Endothelial cell of umbilical vein (primary cell): ENCODE measurements around the gene RAB25. TPM values are rescaled to one million over a fixed set of nuclear protein-coding genes. Genes with fewer than 3 reads are reported as not detected.

Source experiments
- BruUV-seq: library from RNA; stranded (reverse); fragments of 400-500 nt; replicated peaks from 2 replicates; lab custom pipeline; 2021; lab: Mats Ljungman, UMichigan
- CTCF ChIA-PET: fragments of 300-600, 350-600 bp; sonication (Branson Sonifier 250); formaldehyde crosslinking; loops from one replicate; lab custom pipeline; 2021; ENCODE audit warnings: antibody characterized with exemption, inconsistent platforms; lab: Charles Lee
- POLR2A ChIA-PET: fragments of 300-600, 350-600 bp; sonication (Branson Sonifier 250); formaldehyde crosslinking; loops from one replicate; lab custom pipeline; 2021; ENCODE audit warnings: antibody characterized with exemption, inconsistent platforms; lab: Charles Lee
- DNase-seq: peaks from one replicate; pipeline ENCODE4 v3.0.0-alpha.2; 2011; ENCODE audit warnings: low read depth, low spot score
- FAIRE-seq: peaks from 2 replicates; lab custom pipeline; 2011; peaks lifted over from hg19 to GRCh38; lab: Jason Lieb, UNC
- H2AFZ ChIP-seq: 2 replicates; pipeline ENCODE4 v1.6.0; 2012; ENCODE audit warnings: low read depth, low read length, control low read depth, inconsistent platforms
- H3K27ac ChIP-seq: 2 replicates; pipeline ENCODE4 v1.5.1; 2011; ENCODE audit warnings: low read depth, mild to moderate bottlenecking, control low read depth, low read length, moderate library complexity; ENCODE audit not compliant: insufficient read depth
- H3K27me3 ChIP-seq, 2 experiments: 2 replicates each; pipeline versions ENCODE4 v1.6.0 to v1.6.1; 2011; ENCODE audit warnings: low read length in 2 of 2, mixed read lengths in 1 of 2; ENCODE audit not compliant: control insufficient read depth in 2 of 2, insufficient read depth in 2 of 2
- H3K36me3 ChIP-seq, 2 experiments: 2 replicates in 1 of 2; 3 replicates in 1 of 2; pipeline ENCODE4 v1.5.1; 2011; ENCODE audit warnings: low read length in 2 of 2, mild to moderate bottlenecking in 1 of 2, moderate library complexity in 1 of 2; ENCODE audit not compliant: control insufficient read depth in 2 of 2, insufficient read depth in 2 of 2; ENCODE audit errors: extremely low read depth in 1 of 2
- H3K4me1 ChIP-seq: 3 replicates; pipeline ENCODE4 v1.5.1; 2011; ENCODE audit warnings: mild to moderate bottlenecking, low read length; ENCODE audit not compliant: control insufficient read depth, insufficient read depth; ENCODE audit errors: extremely low read depth
- H3K4me2 ChIP-seq: 2 replicates; pipeline ENCODE4 v1.6.1; 2011; ENCODE audit warnings: low read length, control low read depth, mixed read lengths; ENCODE audit not compliant: insufficient read depth
- H3K4me3 ChIP-seq, 3 experiments: fragments of 200-600 bp in 1 of 3; sonication (generic), shearing (Covaris generic) in 1 of 3; replicated peaks in 1 of 3; 2 replicates each; pipeline ENCODE4 v1.5.1; 2011 to 2016; ENCODE audit warnings: control low read depth in 3 of 3, low read length in 3 of 3, mild to moderate bottlenecking in 2 of 3, inconsistent platforms in 1 of 3, low read depth in 1 of 3, moderate library complexity in 1 of 3; ENCODE audit not compliant: insufficient read depth in 1 of 3
- H3K79me2 ChIP-seq: 2 replicates; pipeline ENCODE4 v1.6.0; 2012; ENCODE audit warnings: low read length, inconsistent platforms; ENCODE audit not compliant: control insufficient read depth, insufficient read depth
- H3K9ac ChIP-seq: replicated peaks from 2 replicates; pipeline ENCODE3; 2011; ENCODE audit warnings: low read length, control low read depth; ENCODE audit not compliant: insufficient read depth; ENCODE audit errors: extremely low read depth
- H3K9me1 ChIP-seq: replicated peaks from 3 replicates; pipeline ENCODE4 v1.6.0; 2011; ENCODE audit warnings: mild to moderate bottlenecking, low read length; ENCODE audit not compliant: control insufficient read depth, insufficient read depth; ENCODE audit errors: extremely low read depth
- H3K9me3 ChIP-seq: replicated peaks from 2 replicates; pipeline ENCODE4 v1.5.1; 2012; ENCODE audit warnings: low read length, inconsistent platforms; ENCODE audit not compliant: control insufficient read depth, insufficient read depth
- H4K20me1 ChIP-seq: replicated peaks from 2 replicates; pipeline ENCODE3; 2011; ENCODE audit warnings: mild to moderate bottlenecking, low read length; ENCODE audit not compliant: control insufficient read depth, insufficient read depth; ENCODE audit errors: extremely low read depth
- CTCF ChIP-seq, 2 donors: IDR thresholded peaks; 1 replicate in 1 of 2; 2 replicates in 1 of 2; pipeline ENCODE4 v1.5.1; 2011; ENCODE audit warnings: low read length in 2 of 2, mild to moderate bottlenecking in 2 of 2, moderate library complexity in 2 of 2, control low read depth in 1 of 2, inconsistent platforms in 1 of 2, low read depth in 1 of 2; ENCODE audit not compliant: insufficient read depth in 1 of 2; ENCODE audit errors: extremely low read depth in 1 of 2
- EZH2 ChIP-seq: IDR thresholded peaks from 2 replicates; pipeline ENCODE4 v1.6.1; 2012; ENCODE audit warnings: borderline replicate concordance, low read depth, mild to moderate bottlenecking, moderate library complexity, low read length, inconsistent platforms; ENCODE audit not compliant: severe bottlenecking
- FOS ChIP-seq: IDR thresholded peaks from 2 replicates; pipeline ENCODE4 v1.6.1; 2011; ENCODE audit warnings: mild to moderate bottlenecking, low read length, moderate library complexity, borderline replicate concordance; ENCODE audit not compliant: insufficient read depth
- GATA2 ChIP-seq: IDR thresholded peaks from 2 replicates; pipeline ENCODE4 v1.7.0; 2011; ENCODE audit warnings: low read depth, mild to moderate bottlenecking, moderate library complexity, mixed read lengths, low read length; ENCODE audit not compliant: insufficient read length, insufficient read depth
- JUN ChIP-seq: IDR thresholded peaks from 2 replicates; pipeline ENCODE4 v1.6.1; 2011; ENCODE audit warnings: borderline replicate concordance, low read depth; ENCODE audit not compliant: insufficient read length, insufficient read depth
- MAX ChIP-seq: IDR thresholded peaks from 2 replicates; pipeline ENCODE4 v1.6.1; 2011; ENCODE audit not compliant: insufficient read depth, insufficient read length
- MYC ChIP-seq: IDR thresholded peaks from one replicate; pipeline ENCODE4 v1.6.1; 2011; ENCODE audit warnings: mild to moderate bottlenecking, low read depth, low read length
- POLR2A ChIP-seq: IDR thresholded peaks from 2 replicates; pipeline ENCODE4 v1.6.1; 2012; ENCODE audit warnings: low read depth, mild to moderate bottlenecking, control low read depth, low read length
- POLR2AphosphoS5 ChIP-seq: IDR thresholded peaks from 2 replicates; pipeline ENCODE4 v1.6.1; 2012; ENCODE audit warnings: low read depth, mild to moderate bottlenecking, control low read depth, low read length, moderate library complexity; ENCODE audit not compliant: insufficient read depth
- dilution Hi-C: fragments of 300-500 bp; cut with MboI; formaldehyde crosslinking; loops from one replicate; pipeline ENCODE4 v1.15.0; 2019; ENCODE audit warnings: low sequenced_read_pairs; ENCODE audit not compliant: extremely low pct_ligation_motif_present
- intact Hi-C: fragments of 100-400 bp; cut with micrococcal nuclease; formaldehyde crosslinking; loops from one replicate; pipeline ENCODE4 v1.10.0; 2022
- polyA plus RNA-seq, 4 experiments: library from polyadenylated mRNA; depleted of rRNA in 3 of 4; stranded (reverse) in 3 of 4; unstranded in 1 of 4; fragments of >200 nt; gene quantifications; 2 replicates each; pipeline versions ENCODE4 v1.2.1 to v1.2.3, GENCODE V29; 2011 to 2012; ENCODE audit warnings: missing spikeins in 1 of 4
- total RNA-seq: library from RNA; stranded (reverse); gene quantifications from 2 replicates; pipeline ENCODE4 v1.2.3, GENCODE V29; 2021

The RAB25 gene
- total and polyA plus RNA-seq, 2 donors (not counting 3 experiments of a cell fraction or from before 2014, with no cell fraction given), result not detected

GRCh38 chr1:156062189-156062588, 1.2 kb downstream of the RAB25 start:
- no peaks in the 10 kb centered on the region for H3K79me2 ChIP-seq
- no peak overlapping the region for H3K27ac ChIP-seq
- FAIRE-seq, result no peak
- no peak overlapping the region for H3K4me3 ChIP-seq
- TF ChIP-seq POLR2AphosphoS5 (no peak), FOS (no peak), CTCF (IDR thresholded peaks at IDR 0.05; ENCODE audit: extremely low read depth in 1 of 2, insufficient read depth in 1 of 2, low read depth in 1 of 2, low read length in 2 of 2) (no peak), GATA2 (no peak), MYC (no peak), EZH2 (no peak)
- BruUV-seq, result no TSS peak
- intact Hi-C loops (no loop called here), dilution Hi-C loops (no loop called here)
- no peak overlapping the region for H3K4me2 ChIP-seq
- DNase-seq, result no peak
- CTCF ChIA-PET, result interaction anchor here (1.1 to 1.6 kb wide), 2 partner anchors 9 to 29 kb away, joined by 3 to 4 read pairs; no protein-coding TSS in a partner anchor
- POLR2A ChIA-PET, result no interaction called here
- H3K9ac ChIP-seq, result no peak overlapping the region
- H3K27me3 ChIP-seq, result no peaks in the 10 kb centered on the region
- no peak overlapping the region for H2AFZ ChIP-seq
- no peaks in the 10 kb centered on the region for H3K9me3 ChIP-seq
- no peaks in the 10 kb centered on the region for H3K4me1 ChIP-seq
- no peaks in the 10 kb centered on the region for H4K20me1 ChIP-seq
- no peaks in the 10 kb centered on the region for H3K9me1 ChIP-seq
- no peaks in the 10 kb centered on the region for H3K36me3 ChIP-seq

GRCh38 chr1:156063997-156064285, 3.0 kb downstream of the RAB25 start:
- CTCF ChIA-PET, result interaction anchor here (1.0 to 4.1 kb wide), 5 partner anchors 10 to 126 kb away, joined by 4 to 92 read pairs (median 5); partner anchors contain the start of gene LAMTOR2
- dilution Hi-C loops, result no loop called here
- BruUV-seq, result no TSS peak
- no peak overlapping the region for H3K27ac ChIP-seq
- H3K36me3 ChIP-seq, result no peaks in the 10 kb centered on the region
- H3K4me2 ChIP-seq, result no peak overlapping the region
- H4K20me1 ChIP-seq, result no peaks in the 10 kb centered on the region
- H3K79me2 ChIP-seq, result no peaks in the 10 kb centered on the region
- no peak overlapping the region for H3K9ac ChIP-seq
- no peak overlapping the region for H2AFZ ChIP-seq
- H3K4me3 ChIP-seq, result no peak overlapping the region
- H3K4me1 ChIP-seq, result no peaks in the 10 kb centered on the region
- no peaks in the 10 kb centered on the region for H3K9me3 ChIP-seq
- DNase-seq (no peak), FAIRE-seq (no peak)
- H3K9me1 ChIP-seq, result no peaks in the 10 kb centered on the region
- no peaks in the 10 kb centered on the region for H3K27me3 ChIP-seq
- POLR2A ChIA-PET, result no interaction called here
- TF ChIP-seq CTCF (IDR thresholded peaks at IDR 0.05; ENCODE audit: extremely low read depth in 1 of 2, insufficient read depth in 1 of 2, low read depth in 1 of 2, low read length in 2 of 2) (no peak), MAX (no peak), POLR2A (no peak), GATA2 (no peak), POLR2AphosphoS5 (no peak), MYC (no peak), EZH2 (no peak), JUN (no peak), FOS (no peak)
- intact Hi-C loops, result no loop called here
